ENCODE measurements around the gene MAN2A1. TPM values are rescaled to one million over a fixed set of nuclear protein-coding genes. Genes with fewer than 3 reads are reported as not detected.

Gene MAN2A1
- total RNA-seq, 1 experiment from 2014 or later: 78.0 TPM

- Mint-ChIP-seq H3K27ac (peak overlapping the region in 1 of 3 experiments; percentile 93; a peak in 1 of 7 replicates), H3K9me3 (no peaks in the 10 kb centered on the region), H3K27me3 (ENCODE audit: low read depth) (no peaks in the 10 kb centered on the region), H3K4me3 (no peak overlapping the region), H3K36me3 (ENCODE audit: insufficient read depth in 1 of 3, low read depth in 3 of 3) (peaks cover 8 to 38% (median 25%) of the 10 kb centered on the region in 3 experiments; a peak in 6 of 7 replicates), H3K4me1 (peaks cover 10 to 13% of the 10 kb centered on the region in 2 experiments)
- no peak for TF ChIP-seq CTCF (conservative IDR thresholded peaks at IDR 0.05)
- Histone ChIP-seq H2BK12ac (ENCODE audit: insufficient read length, low read depth, low read length) (no peak overlapping the region), H3T11ph (ENCODE audit: low read length) (no peak overlapping the region), H3K4me2 (ENCODE audit: insufficient read depth, insufficient read length, low read length) (no peak overlapping the region), H3K79me1 (ENCODE audit: insufficient read depth, low read depth, low read length, poor library complexity, severe bottlenecking) (no peaks in the 10 kb centered on the region), H4K20me1 (ENCODE audit: control insufficient read depth, insufficient read depth, insufficient read length) (no peaks in the 10 kb centered on the region), H4K5ac (ENCODE audit: insufficient read length, low read depth, low read length) (no peak overlapping the region), H2AFZ (ENCODE audit: low read length) (no peak overlapping the region), H2BK5ac (ENCODE audit: insufficient read length, low read length) (no peak overlapping the region), H3K9ac (ENCODE audit: extremely low read depth, insufficient read length, low read length) (no peak overlapping the region), H3K4ac (ENCODE audit: low read depth, low read length) (no peak overlapping the region), H3K23ac (ENCODE audit: insufficient read length, low read depth, low read length) (peak overlapping the region; percentile 70), H2BK15ac (ENCODE audit: low read depth, low read length) (no peak overlapping the region), H3K56ac (ENCODE audit: insufficient read length, low read depth, low read length) (no peak overlapping the region), H3K14ac (ENCODE audit: insufficient read depth, low read length) (no peak overlapping the region), H4K8ac (replicated peaks; ENCODE audit: insufficient read length, low read depth, low read length) (no peak overlapping the region), H3K23me2 (ENCODE audit: insufficient read length, low read depth, low read length, poor library complexity, severe bottlenecking) (no peaks in the 10 kb centered on the region), H3K4me1 (ENCODE audit: insufficient read depth, low read length) (no peaks in the 10 kb centered on the region; the same call in 1 of the 2 replicates), H3K79me2 (ENCODE audit: insufficient read depth, low read length) (no peaks in the 10 kb centered on the region), H2BK120ac (ENCODE audit: low read depth, low read length, poor library complexity, severe bottlenecking) (no peak overlapping the region), H3K27me3 (ENCODE audit: insufficient read depth, low read length) (no peaks in the 10 kb centered on the region), H2AK5ac (ENCODE audit: insufficient read length, low read length) (no peak overlapping the region), H2BK20ac (ENCODE audit: low read depth, low read length, poor library complexity, severe bottlenecking) (no peak overlapping the region), H3K27ac (ENCODE audit: insufficient read length, low read depth, low read length) (no peak overlapping the region), H3K9me3 (ENCODE audit: control insufficient read depth, low read depth, low read length) (no peaks in the 10 kb centered on the region), H3K18ac (ENCODE audit: insufficient read length, low read depth, low read length) (peak overlapping the region; percentile 25), H4K91ac (ENCODE audit: insufficient read length, low read depth, low read length) (no peak overlapping the region)
- WGBS (ENCODE audit: extremely low coverage, insufficient read length, low lambda C conversion rate): no CpG with 5 or more reads among the region's 3 CpGs
- no peak for DNase-seq
Measured at GRCh38 chr5:109805883-109806282, 116.2 kb downstream of the MAN2A1 start.

Data from H9 (cell line).